ENCODE results near the gene DNAJA2.

Gene DNAJA2

GRCh38 chr16:46926470-46927225 is 46.8 kb downstream of the DNAJA2 start:
- no peak for FAIRE-seq

- no peak for FAIRE-seq
Observed at GRCh38 chr16:46924402-46924801, 49.1 kb downstream of the DNAJA2 start.

- FAIRE-seq: no peak
Observed at GRCh38 chr16:46923513-46924295, 49.8 kb downstream of the DNAJA2 start.

GRCh38 chr16:46922239-46922638 is 51.2 kb downstream of the DNAJA2 start:
- no peak for FAIRE-seq

- no peak for FAIRE-seq
Observed at GRCh38 chr16:46920402-46921068, 52.9 kb downstream of the DNAJA2 start.

- FAIRE-seq: no peak
Observed at GRCh38 chr16:46918905-46919792, 54.3 kb downstream of the DNAJA2 start.

GRCh38 chr16:46918400-46918799 is 55.1 kb downstream of the DNAJA2 start:
- no peak for FAIRE-seq

- no peak for FAIRE-seq
Observed at GRCh38 chr16:46916980-46917379, 56.5 kb downstream of the DNAJA2 start.

- FAIRE-seq: no peak
Observed at GRCh38 chr16:46915483-46916025, 57.9 kb downstream of the DNAJA2 start.

- FAIRE-seq: no peak
Observed at GRCh38 chr16:46914556-46915201, 58.8 kb downstream of the DNAJA2 start.

- FAIRE-seq: no peak
Observed at GRCh38 chr16:46911650-46912049, 61.8 kb downstream of the DNAJA2 start.

GRCh38 chr16:46911038-46911437 is 62.4 kb downstream of the DNAJA2 start:
- no peak for FAIRE-seq

- no peak for FAIRE-seq
Observed at GRCh38 chr16:46908540-46909372, 64.7 kb downstream of the DNAJA2 start.

GRCh38 chr16:46907061-46907774 is 66.3 kb downstream of the DNAJA2 start:
- FAIRE-seq: no peak

GRCh38 chr16:46906360-46907060 is 67.0 kb downstream of the DNAJA2 start:
- FAIRE-seq: no peak

All from endometrium (tissue), 2 donors.